Measurements from ENCODE around the gene CDK5RAP3. TPM values are rescaled to one million over a fixed set of nuclear protein-coding genes. Genes with fewer than 3 reads are reported as not detected.

CDK5RAP3 gene
- total and polyA plus RNA-seq, 2 of the 13 experiments (the other 11 are each of a cell fraction or from before 2014, with no cell fraction given): 128 to 154 TPM

GRCh38 chr17:47949197-47949759 is 21.6 kb upstream of the CDK5RAP3 start (continued):
- TF ChIP-seq BCLAF1 (IDR thresholded peaks at IDR 0.05) (no peak), NCOA1 (CRISPR knock-in tag; IDR thresholded peaks at IDR 0.05) (no peak), TEAD3 (CRISPR knock-in tag; optimal IDR thresholded peaks at IDR 0.05; ENCODE audit: borderline replicate concordance) (peak; percentile 38), AFF4 (CRISPR knock-in tag; IDR thresholded peaks at IDR 0.05) (no peak), SAFB2 (CRISPR knock-in tag; IDR thresholded peaks at IDR 0.05; ENCODE audit: borderline replicate concordance, low read depth) (no peak; the same call in 1 of the 2 replicates), ZNF253 (CRISPR knock-in tag; IDR thresholded peaks at IDR 0.05; ENCODE audit: borderline replicate concordance) (no peak), LBX2 (CRISPR knock-in tag; IDR thresholded peaks at IDR 0.05; ENCODE audit: borderline replicate concordance) (no peak), ZFY (CRISPR knock-in tag; IDR thresholded peaks at IDR 0.05) (peak; percentile 43; the same call in 1 of the 2 replicates), ZNF468 (CRISPR knock-in tag; IDR thresholded peaks at IDR 0.05) (no peak), SSRP1 (CRISPR knock-in tag; IDR thresholded peaks at IDR 0.05) (peak; percentile 82; the same call in 1 of the 2 replicates), THAP11 (CRISPR knock-in tag; IDR thresholded peaks at IDR 0.05) (no peak; the same call in 1 of the 2 replicates), MYPOP (CRISPR knock-in tag; IDR thresholded peaks at IDR 0.05) (no peak), RCOR2 (CRISPR knock-in tag; IDR thresholded peaks at IDR 0.05) (no peak), PRMT3 (CRISPR knock-in tag; IDR thresholded peaks at IDR 0.05; ENCODE audit: borderline replicate concordance, low read depth) (no peak), ATF7 (IDR thresholded peaks at IDR 0.05) (no peak), ATF7 (CRISPR knock-in tag; IDR thresholded peaks at IDR 0.05) (no peak), KDM4B (CRISPR knock-in tag; IDR thresholded peaks at IDR 0.05) (peak; percentile 88; the same call in 1 of the 2 replicates), HDAC2 (CRISPR knock-in tag; IDR thresholded peaks at IDR 0.05) (no peak), MTF1 (CRISPR knock-in tag; IDR thresholded peaks at IDR 0.05) (no peak)
